ENCODE measurements around the gene PRRT1B. TPM values are rescaled to one million over a fixed set of nuclear protein-coding genes. Genes with fewer than 3 reads are reported as not detected.

The PRRT1B gene
- total and polyA plus RNA-seq, 2 experiments from 2014 or later, result 0.24 TPM; not detected in 1

DNA sequence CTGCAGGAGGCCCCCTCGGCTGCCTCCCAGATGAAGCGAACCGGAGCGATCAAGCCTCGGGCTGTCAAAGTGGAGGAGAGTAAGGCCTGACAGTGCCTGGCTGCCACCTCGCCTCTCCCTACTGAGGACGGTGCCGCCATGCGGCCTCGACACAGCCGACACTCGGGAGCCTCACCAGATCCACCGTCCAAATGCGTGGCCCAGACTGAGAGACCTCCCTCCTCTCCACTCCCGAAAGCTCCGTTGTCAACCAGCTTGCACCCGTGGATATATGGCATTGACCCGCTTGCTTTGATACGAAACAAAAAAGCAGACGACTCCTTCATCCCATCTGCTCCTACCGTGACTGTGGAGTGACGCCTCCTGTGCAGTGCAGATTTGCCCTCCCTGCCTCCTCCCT is 49.5 kb upstream of the PRRT1B start (continued):
- TF ChIP-seq ZNF462 (CRISPR knock-in tag; IDR thresholded peaks at IDR 0.05) (no peak), ZNF331 (CRISPR knock-in tag; IDR thresholded peaks at IDR 0.05; ENCODE audit: low read depth) (no peak), EZH2phosphoT487 (IDR thresholded peaks at IDR 0.05; ENCODE audit: unreplicated experiment) (no peak), EZH2 (IDR thresholded peaks at IDR 0.05; ENCODE audit: low read depth, unreplicated experiment) (no peak)

DNA sequence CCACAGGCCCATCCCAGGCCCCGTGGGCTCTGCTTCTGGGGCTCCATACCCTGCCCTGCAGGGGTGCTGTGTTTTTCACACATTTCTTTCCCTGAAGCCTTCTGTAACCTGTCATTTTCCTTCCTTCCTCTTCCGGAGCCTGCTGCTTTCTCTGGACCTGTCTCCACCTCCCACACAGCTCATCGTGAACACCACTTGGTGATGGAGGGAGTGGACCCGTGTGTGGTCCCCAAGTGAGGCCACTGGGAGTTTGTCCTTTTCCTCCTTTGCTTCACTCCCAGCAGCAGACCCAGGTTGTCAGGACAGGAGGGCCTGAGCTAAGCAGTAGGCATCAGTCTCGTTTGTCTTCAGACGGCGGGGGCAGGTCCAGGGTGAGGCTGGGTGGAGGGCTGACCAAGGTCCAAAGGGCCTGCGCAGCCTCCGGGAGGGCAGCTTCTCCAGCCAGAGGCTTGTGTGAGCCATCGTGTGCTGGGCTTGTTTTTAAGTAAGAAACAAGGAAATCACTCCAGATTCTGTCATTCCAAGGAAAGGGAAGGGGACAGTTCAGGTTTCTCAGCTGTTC is 48.4 kb upstream of the PRRT1B start:
- ATAC-seq (no peak), DNase-seq (ENCODE audit: low spot score) (no peak)
- Histone ChIP-seq H3K4me1 (ENCODE audit: insufficient read depth) (no peaks in the 10 kb centered on the region), H3K4me3 (no peak overlapping the region), H3K36me3 (ENCODE audit: insufficient read depth) (peaks cover 62% of the 10 kb centered on the region), H3F3A (replicated peaks; ENCODE audit: low read depth) (peaks cover 63% of the 10 kb centered on the region), H4K20me1 (replicated peaks; ENCODE audit: insufficient read depth) (peaks cover 38% of the 10 kb centered on the region), H3K27me3 (ENCODE audit: insufficient read depth) (no peaks in the 10 kb centered on the region), H3K79me2 (replicated peaks; ENCODE audit: insufficient read depth) (peaks cover 5% of the 10 kb centered on the region), H2AFZ (no peak overlapping the region), H3K27ac (ENCODE audit: low read depth) (no peak overlapping the region), H3K4me2 (no peak overlapping the region), H3K9me2 (ENCODE audit: insufficient read depth) (no peaks in the 10 kb centered on the region)
- Mint-ChIP-seq H3K36me3 (ENCODE audit: low read depth) (peaks cover 91% of the 10 kb centered on the region), H3K4me3 (no peak overlapping the region), H3K9me3 (no peaks in the 10 kb centered on the region; the same call in 2 of the 3 replicates), H3K27ac (no peak overlapping the region), H3K4me1 (peaks cover 11% of the 10 kb centered on the region; the same call in 2 of the 3 replicates), H3K27me3 (ENCODE audit: insufficient read depth, low read depth, poor library complexity) (peaks cover 36% of the 10 kb centered on the region)
- TF ChIP-seq EZH2phosphoT487 (IDR thresholded peaks at IDR 0.05; ENCODE audit: unreplicated experiment), result no peak
- no peak for TF ChIP-seq POLR2AphosphoS5 (IDR thresholded peaks at IDR 0.05; ENCODE audit: low read depth)
- TF ChIP-seq JUNB (IDR thresholded peaks at IDR 0.05; ENCODE audit: unreplicated experiment), result no peak
- no peak for TF ChIP-seq ZNF114 (CRISPR knock-in tag; IDR thresholded peaks at IDR 0.05)
- no peak for TF ChIP-seq CTCF (conservative IDR thresholded peaks at IDR 0.05; ENCODE audit: low read depth in 2 of 2)

All from GM23338 (cell line).